ENCODE data around the gene ACAP2.
"Not testable (repeated sequence)": the region's sequence is repeated elsewhere in the genome, so short reads cannot be mapped to it uniquely, and the experiment has no call there.

Gene ACAP2

GRCh38 chr3:195249057-195249770 lies 193.6 kb downstream of the ACAP2 start:
- no peak for DNase-seq (ENCODE audit: extremely low read depth in 1 of 2, low read depth in 1 of 2)

- no peak for DNase-seq (ENCODE audit: extremely low read depth in 1 of 2, low read depth in 1 of 2)
Observed at GRCh38 chr3:195248281-195248680, 194.5 kb downstream of the ACAP2 start.

- no peak for DNase-seq (ENCODE audit: extremely low read depth in 1 of 2, low read depth in 1 of 2)
Observed at GRCh38 chr3:195247863-195248189, 195.0 kb downstream of the ACAP2 start.

- DNase-seq (ENCODE audit: extremely low read depth in 1 of 2, low read depth in 1 of 2), result no peak
Observed at GRCh38 chr3:195247086-195247862, 195.5 kb downstream of the ACAP2 start.

GRCh38 chr3:195246581-195246995 lies 196.2 kb downstream of the ACAP2 start:
- DNase-seq (ENCODE audit: extremely low read depth in 1 of 2, low read depth in 1 of 2), result no peak

- no peak for DNase-seq (ENCODE audit: extremely low read depth in 1 of 2, low read depth in 1 of 2)
Observed at GRCh38 chr3:195245531-195245951, 197.3 kb downstream of the ACAP2 start.

- DNase-seq (ENCODE audit: extremely low read depth in 1 of 2, low read depth in 1 of 2), result no peak
Observed at GRCh38 chr3:195241592-195242355, 201.0 kb downstream of the ACAP2 start.

- no peak for DNase-seq (ENCODE audit: extremely low read depth in 1 of 2, low read depth in 1 of 2)
Observed at GRCh38 chr3:195240939-195241338, 201.9 kb downstream of the ACAP2 start.

- DNase-seq (ENCODE audit: extremely low read depth in 1 of 2, low read depth in 1 of 2), result no peak
Observed at GRCh38 chr3:195240171-195240701, 202.6 kb downstream of the ACAP2 start.

GRCh38 chr3:195239121-195239520 lies 203.7 kb downstream of the ACAP2 start:
- no peak for DNase-seq (ENCODE audit: extremely low read depth in 1 of 2, low read depth in 1 of 2)

GRCh38 chr3:195238586-195239118 lies 204.2 kb downstream of the ACAP2 start:
- no peak for DNase-seq (ENCODE audit: extremely low read depth in 1 of 2, low read depth in 1 of 2)

GRCh38 chr3:195238081-195238571 lies 204.7 kb downstream of the ACAP2 start:
- DNase-seq (ENCODE audit: extremely low read depth in 1 of 2, low read depth in 1 of 2), result no peak

GRCh38 chr3:195236801-195237570 lies 205.8 kb downstream of the ACAP2 start:
- no peak for DNase-seq (ENCODE audit: extremely low read depth in 1 of 2, low read depth in 1 of 2)

GRCh38 chr3:195236076-195236798 lies 206.6 kb downstream of the ACAP2 start:
- no peak for DNase-seq (ENCODE audit: extremely low read depth in 1 of 2, low read depth in 1 of 2)

GRCh38 chr3:195230244-195230643 lies 212.6 kb downstream of the ACAP2 start:
- no peak for DNase-seq (ENCODE audit: extremely low read depth in 1 of 2, low read depth in 1 of 2)

- not testable (repeated sequence) for DNase-seq (ENCODE audit: extremely low read depth in 1 of 2, low read depth in 1 of 2)
Observed at GRCh38 chr3:195228886-195229285, 213.9 kb downstream of the ACAP2 start.

GRCh38 chr3:195227871-195228270 lies 214.9 kb downstream of the ACAP2 start:
- no peak for DNase-seq (ENCODE audit: extremely low read depth in 1 of 2, low read depth in 1 of 2)

GRCh38 chr3:195226900-195227447 lies 215.8 kb downstream of the ACAP2 start:
- no peak for DNase-seq (ENCODE audit: extremely low read depth in 1 of 2, low read depth in 1 of 2)

- no peak for DNase-seq (ENCODE audit: extremely low read depth in 1 of 2, low read depth in 1 of 2)
Observed at GRCh38 chr3:195226445-195226844, 216.4 kb downstream of the ACAP2 start.
